HG03558 (cell line): Measurements from ENCODE around the gene DKC1.

Experiments used
- ATAC-seq: cut with Tn5 transposase; IDR thresholded peaks from one replicate; pipeline ENCODE4 v1.9.1; 2021; ENCODE audit warnings: moderate number of reproducible peaks; ENCODE audit not compliant: unreplicated experiment; ENCODE audit errors: extremely low read depth

DKC1 gene

DNA sequence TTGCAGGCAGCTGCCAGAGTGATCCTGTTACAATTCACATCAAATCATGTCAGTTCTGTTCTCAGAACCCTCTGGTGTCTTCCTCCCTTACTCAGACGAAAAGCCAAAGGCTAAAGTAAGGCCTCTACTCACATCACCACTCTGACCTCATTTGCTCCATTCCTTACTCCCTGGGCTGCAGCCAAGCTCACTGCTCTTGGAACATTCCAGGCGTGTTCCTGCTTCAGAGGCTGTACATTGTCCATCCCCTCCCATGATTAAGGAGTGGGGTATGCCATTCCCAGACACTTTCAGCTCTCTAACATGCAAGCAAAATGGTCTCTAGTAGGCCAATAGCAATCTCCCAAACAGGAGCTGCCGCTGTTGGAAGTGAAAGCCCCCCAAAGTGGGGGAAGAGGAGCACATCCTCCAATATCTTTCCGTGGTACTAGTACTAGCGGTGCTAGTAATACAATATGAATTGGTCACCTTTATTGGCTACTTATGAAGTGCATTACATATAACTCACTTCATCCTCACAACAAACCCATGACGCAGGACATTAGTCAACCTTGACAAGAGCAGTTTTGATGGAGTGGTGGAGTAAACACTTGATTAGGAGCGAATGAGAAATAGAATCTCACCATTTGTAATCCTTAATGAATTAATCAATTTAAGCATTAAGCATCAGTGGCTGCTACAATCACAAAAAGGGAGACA, 26.8 kb upstream of the DKC1 start:
- ATAC-seq: no peak

DNA sequence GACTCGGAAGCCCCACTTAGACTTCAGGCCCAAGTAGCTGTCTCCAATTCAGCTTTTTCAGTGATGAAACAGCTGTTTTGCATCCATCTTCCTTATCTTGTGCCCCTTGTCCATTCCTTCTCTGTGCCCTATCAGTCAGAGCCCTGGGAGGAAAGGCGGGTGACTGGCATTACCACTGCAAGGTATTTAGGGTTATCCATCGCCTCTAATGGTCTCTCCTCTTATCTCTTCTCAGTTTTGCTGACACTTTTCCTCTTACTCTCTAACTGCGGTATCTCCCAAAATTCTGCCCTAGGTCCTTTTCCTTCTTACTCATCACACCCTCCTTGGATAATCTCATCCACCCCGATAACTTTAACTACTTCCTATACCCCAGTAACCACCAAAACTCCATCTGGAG, 25.5 kb upstream of the DKC1 start:
- ATAC-seq: no peak

DNA sequence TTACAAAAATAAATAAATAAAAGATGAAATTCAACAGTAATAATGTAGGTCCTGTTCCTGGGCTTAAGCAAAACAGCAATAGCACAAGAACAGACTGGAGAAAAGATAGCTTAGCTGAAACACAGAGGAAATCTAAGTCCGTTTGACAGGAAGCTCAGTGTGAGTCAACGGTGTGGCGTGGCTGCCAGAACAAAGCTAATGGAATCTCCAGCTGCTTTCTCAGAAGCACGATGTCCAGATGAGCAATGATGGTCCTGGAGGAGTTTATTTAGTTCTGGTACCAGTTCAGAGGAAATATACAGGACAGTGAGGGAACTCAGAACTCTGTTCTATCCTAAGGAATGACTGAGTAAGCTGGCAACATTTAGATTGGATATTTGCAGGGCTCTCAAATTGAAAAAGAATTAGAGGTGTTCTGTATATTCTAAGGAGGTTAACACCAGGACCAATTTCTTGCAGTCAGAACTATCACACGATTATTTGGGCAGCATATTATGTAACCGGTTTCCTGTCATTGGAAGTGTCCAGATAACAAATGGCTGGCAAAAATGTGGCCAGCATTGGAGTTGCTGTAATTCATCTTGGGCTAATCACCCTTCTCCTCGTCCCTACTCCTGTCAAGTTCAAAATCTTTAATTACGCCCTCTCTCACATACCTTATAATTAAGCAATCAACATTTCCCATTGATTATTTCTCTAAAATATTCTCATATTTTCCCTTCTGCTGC, 24.5 kb upstream of the DKC1 start:
- no peak for ATAC-seq

DNA sequence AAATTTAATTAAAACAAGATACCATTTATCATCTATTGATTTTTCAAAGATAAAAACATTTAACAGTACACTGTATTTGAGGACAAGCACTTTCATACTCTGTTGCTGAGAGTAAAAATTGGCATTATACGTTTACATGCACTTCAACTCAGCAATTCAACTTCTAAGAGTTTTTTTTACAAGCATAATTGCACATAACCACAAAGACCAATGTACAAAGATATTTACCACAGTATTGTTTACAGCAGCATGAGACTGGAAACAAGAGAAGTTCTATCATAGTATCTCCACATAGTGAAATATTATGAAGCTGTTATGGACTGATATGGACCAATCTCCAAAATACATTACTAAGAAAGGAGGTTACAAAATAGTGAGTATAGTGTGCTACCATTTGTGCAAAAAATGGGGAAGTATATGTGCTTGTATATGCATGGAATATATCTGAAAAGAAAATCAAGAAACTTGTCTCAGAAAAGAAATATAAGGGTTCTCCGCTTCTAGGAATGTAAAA, 22.7 kb upstream of the DKC1 start:
- no peak for ATAC-seq

DNA sequence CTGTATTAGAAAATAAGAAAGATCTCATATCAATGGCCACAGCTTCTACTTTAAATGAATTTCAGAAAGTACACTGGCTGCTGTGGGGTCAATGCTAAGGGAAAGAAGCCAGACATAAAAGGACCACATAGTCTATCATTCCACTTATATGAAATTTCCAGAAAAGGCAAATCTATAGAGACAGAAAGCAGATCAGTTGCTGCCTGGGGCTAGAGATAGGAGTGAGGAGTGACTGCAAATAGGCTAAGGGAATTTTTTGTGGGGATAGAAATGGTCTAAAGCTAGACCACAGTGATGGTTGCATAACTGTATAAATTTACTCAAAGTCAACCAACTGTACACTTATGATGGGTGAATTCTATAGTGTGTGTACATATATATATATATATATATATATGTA, 20.1 kb upstream of the DKC1 start:
- no peak for ATAC-seq

DNA sequence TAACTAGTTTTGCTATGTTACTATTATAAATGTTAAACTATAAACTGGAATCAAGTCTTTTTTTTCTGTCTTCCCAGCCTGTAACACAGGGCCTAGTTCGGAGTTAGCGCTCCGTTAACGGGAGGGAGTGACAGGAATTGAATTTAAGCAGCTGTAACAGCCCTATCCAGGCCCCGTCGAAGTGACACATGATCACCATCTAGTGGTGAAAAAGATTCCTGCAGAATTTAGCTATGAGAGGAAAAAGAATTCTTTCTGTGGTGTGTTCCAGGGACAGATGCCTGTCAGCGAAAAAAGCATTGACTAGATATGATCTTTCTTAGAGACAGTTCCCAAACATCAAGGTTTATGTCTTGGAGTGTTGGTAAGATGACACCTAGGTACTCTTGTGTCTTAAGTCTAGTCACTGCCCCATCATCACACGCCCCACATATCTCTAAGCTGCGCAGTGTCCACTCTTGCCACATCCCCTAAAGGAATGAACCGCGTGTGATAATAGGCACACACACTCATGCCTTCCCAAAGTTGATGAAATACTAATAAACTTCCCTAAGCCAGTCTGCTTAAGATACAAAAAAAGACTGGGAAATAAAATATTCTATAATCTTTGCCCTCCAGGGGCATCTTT, 13.8 kb upstream of the DKC1 start:
- no peak for ATAC-seq

DNA sequence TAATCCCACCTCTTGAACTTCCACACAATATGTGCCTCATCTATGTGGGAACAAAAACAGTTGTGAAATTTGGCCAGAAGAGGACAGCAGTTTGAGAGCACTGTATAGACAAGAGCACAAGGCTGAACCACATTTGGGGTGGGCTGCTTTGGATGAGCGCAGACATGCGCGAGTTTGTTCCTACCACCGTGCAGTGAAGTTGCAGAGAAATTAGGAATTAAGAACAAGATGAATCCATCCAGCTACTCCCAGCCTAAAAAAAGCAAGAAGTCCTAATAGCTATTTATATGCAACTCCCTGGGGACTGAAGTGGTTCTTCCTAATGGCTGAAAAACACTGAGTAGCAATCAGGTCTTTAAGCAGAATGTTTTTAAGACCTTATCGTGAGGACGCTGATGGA, 12.8 kb upstream of the DKC1 start:
- no peak for ATAC-seq

DNA sequence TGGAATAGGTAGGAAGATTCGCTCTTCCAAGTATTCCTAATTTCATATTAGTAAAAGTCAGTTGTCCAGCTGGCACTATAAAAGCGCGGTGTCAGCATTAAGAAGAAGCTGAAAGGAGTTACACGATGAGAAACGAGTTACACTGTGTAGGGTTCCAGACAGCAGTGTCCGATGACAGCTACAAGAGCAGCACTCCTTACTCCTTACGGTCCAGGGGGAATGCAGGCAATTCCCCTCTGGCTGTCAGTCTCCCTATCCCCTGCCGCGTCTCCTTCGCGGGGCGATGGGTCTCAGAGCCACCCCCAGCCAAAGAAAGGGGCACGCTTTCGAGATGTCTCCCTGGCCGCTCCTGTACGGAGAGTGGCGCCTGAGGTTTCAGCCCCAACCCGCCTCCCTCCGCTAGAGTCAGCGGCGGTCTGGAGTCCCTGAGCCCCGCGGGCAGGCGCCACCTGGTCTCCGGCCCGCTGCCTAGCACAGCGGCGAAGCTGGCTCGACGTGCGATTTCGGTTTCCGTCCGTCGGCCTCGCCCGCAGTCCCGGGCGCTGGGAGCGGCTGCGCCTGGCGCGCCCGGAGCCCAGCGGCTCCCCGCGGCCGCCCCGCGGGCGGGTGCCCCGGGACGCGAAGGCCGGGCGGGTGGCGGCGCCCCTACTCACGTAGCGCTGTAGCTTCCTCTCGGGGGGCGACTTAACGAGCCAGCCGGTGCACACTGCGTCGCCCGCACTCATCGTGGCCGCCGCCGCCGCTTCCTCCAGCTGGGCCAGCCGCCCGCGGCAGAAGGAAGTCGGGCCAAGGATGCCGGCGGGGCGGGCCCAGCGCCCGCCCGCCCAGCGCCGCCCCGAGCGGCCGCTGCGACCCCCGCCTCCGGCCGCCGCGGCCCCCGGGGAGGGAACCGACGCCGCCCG, 12.1 kb upstream of the DKC1 start, which contains the start of gene GAB3:
Gene GAB3, minus strand, starts transcription at position 777 of the 902 bp plus-strand sequence. Its CDS starts 52 bp downstream, at position 725.
- no peak for ATAC-seq

DNA sequence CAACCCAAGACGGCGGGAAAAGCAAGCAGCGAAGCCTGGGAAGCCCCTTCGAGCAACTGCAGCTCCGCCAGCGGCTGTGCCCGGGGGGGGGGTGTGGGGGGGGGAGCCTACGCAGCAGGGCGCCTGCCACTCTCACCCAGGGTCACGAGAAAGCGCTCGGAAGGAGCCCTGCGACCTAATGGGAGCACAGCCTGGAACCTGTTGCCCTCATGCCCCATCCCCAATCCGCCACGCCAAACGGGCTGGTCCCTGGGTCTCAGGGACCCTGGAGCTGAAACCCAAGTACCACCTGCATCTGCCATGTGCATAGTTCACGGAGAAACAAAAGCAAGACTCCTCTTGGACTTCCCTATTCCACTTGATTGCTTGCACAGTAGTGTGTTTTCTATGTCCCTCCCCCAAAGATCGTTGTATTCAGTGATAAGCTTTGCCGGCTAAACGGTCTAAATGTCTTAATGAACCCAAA, 11.4 kb upstream of the DKC1 start:
- no peak for ATAC-seq

DNA sequence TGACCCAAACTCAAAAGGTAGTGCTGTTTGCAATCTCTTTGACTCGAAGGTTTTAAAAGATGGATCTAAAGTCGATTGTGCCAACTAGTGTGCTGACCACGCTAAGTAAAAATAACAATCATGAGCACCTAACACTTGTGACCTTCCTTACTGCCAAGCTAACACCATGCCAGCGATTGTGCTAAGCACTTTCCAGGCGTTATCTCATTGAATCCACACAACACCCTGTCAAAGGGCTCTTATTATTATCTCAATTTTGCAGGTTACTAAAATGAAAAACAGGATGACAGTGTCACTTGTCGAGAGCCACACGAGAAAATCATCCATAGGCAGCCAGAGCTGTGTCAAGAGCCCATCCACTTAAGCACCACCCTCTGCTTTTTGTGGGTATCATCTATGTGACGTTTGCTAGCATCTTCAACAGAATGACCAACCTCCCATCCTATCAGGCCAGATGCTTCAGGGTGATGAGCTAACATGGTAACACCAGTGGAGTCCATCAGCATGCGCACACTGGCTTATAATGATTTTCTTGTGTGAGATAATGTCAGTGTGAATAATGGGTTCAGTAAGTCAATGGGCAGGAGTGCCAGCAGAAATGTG, 10.9 kb upstream of the DKC1 start:
- no peak for ATAC-seq

DNA sequence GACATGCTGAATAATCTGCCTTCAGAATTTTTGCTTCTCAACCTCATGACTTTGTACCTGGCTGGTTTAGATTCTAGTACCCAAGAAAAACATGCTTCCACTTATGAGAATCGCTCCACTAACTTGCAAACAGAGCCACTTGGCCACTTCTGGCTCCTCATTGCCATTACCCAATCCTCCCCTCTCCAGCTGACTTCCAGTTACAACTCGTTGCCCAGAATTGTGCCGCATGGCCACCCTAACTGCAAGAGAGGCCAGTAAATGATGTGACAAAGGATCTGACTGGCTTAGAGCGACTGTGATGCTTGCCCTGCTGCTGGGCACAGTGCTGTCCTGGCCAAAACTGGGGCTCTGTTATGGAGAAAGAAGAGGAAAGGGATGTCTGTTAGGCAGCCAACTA, 4.0 kb upstream of the DKC1 start:
- no peak for ATAC-seq

DNA sequence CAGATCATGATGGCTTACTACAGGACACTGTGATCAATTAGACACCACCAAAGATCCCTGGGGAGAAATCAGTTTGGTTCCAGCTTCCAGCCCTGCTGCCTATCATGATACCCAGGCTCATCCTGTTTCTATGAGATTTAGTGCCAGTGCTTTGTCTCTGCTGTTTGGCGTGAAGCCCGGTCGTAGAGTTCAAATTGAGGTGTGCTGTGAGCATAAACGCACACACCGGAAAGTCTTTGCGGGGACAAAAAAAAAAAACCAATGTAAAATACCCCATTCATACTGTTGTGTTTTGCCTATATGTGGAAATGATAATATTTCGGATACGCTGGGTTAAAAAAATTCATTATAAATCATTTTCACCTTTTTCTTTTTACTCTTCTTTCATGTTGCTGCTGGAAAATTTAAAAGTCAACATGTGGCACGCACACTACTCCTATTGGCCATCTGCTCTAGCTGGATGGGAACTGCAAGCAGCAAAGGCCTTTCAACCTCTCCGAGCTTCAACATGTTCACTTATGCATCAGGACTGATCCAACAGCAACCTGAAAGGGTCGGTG, 607 bp upstream of the DKC1 start:
- no peak for ATAC-seq

DNA sequence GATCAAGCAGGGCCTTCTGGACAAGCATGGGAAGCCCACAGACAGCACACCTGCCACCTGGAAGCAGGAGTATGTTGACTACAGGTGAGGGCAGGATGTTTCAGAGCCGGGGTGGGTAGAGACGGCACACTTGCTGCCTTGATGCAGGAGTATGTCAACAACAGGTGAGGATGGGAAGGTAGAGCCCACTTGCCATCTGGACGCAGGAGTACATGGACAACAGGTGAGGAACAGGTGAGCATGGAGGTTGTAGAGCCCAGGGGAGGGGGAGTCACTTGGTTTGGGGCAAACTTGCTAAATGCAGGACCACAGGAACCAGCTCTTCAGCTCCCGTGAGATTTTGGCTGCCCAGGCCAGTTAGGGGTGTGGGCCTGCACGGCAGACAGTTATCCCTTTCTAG, 12.0 kb downstream of the DKC1 start:
- ATAC-seq: no peak

DNA sequence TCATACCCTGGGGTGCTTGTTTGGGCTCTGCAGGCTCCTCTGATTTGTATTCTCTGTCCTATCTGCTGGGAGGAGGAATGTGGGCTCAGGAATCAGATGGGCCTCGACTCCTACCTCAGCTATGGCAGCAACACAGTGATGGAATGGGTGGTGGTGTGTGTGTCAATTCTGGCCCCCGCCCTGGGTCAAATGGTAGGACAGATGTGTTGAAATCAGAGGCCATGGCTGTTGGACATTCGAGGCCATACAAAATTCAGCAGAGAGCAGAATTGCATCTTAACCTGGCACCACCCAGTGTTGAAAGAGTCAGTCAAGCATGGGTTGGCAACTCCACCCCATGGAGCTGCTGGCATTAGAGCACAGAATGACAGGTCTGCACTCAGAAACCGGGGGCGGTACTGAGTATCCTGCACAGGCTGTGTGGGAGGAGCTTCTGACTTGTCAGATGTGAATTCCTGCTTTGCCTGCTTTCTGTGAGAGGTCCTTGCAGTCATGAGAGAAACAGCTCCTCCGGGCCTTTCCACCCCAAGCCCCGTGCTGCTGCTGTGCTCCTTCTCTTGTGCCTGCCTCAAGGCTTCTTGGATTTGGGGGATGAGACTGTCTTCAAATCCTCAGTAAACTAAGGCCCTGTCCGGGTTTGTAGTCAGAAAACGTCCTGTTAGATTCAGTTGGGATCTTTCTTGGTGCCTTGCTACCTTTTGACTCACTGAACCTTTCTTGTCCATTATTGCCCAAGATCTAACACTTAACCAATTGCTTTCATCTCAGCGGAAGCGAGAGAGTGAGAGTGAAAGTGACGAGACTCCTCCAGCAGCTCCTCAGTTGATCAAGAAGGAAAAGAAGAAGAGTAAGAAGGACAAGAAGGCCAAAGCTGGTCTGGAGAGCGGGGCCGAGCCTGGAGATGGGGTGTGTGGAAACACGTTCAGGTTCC, 13.0 kb downstream of the DKC1 start:
- ATAC-seq: no peak

DNA sequence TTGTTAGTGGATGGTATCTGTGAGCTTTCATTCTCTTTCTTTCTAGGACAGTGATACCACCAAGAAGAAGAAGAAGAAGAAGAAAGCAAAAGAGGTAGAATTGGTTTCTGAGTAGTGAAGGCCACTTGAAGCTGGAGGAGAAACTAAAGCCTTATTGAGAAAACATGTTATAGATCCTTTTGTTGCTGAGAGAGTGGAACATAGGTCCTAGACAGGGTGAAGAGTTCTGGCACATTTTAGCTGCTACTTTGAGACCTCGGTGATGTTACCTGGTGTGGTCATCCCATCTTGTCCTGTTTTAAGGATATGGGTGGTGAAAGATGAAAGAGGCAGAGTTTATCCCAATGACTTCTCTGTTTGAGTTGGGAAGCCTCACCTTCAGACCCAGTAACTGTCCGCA, 14.1 kb downstream of the DKC1 start:
- no peak for ATAC-seq

DNA sequence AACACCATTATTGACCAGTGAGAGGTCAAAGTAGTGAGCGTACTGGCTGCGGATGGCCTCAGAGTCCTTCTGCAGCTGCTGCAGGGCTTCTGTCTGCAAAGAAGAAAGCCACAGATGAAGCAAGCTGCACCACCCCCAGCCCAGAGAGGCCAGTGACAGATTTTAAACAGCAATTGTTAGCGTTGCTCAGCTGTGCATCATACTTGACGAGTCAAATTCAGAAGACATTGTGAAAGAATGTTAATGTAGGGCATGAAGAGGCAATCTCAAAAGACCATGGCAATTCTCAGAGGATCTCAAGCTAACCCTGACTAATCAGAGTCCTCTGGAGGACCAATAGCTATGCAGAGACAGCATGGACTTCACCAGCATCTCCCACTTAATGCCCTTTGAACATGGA, 16.6 kb downstream of the DKC1 start:
- no peak for ATAC-seq

DNA sequence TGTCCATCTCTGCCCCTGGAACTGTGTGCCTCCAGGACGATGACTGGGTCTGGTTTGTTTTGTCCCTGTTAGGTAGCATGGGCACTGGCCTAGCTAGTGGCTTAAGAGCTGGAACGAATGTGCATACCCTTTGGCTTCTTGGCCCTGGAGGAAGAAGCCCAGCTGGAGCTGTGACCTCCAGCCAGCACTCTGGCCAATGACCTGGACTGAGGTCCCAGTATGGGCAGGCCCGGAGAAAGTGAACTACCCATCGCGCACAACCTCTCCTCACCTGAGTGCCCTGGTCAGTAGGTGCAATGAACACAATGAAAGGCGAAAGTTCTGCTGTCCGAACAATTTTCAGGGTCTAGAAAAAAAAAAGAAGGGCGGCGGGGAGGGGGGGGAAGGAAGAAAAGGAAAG, 18.3 kb downstream of the DKC1 start:
- no peak for ATAC-seq
